Fibroblast of mammary gland (primary cell): Measurements from ENCODE around the gene ZNF12.
"Not testable (repeated sequence)": the region's sequence is repeated elsewhere in the genome, so short reads cannot be mapped to it uniquely, and the experiment has no call there.

Experiments used
- DNase-seq: peaks from one replicate; pipeline ENCODE4 v3.0.0-alpha.2; 2010; ENCODE audit warnings: low read depth
- H3K4me3 ChIP-seq: 2 replicates; pipeline ENCODE4 v1.5.1; 2011; ENCODE audit warnings: low read depth, mild to moderate bottlenecking, low read length, moderate library complexity; ENCODE audit not compliant: control insufficient read depth
- TF ChIP-seq, protein P1 (sequence below): conservative IDR thresholded peaks from 2 replicates; pipeline ENCODE4 v1.5.1; 2011; ENCODE audit warnings: low read depth, low read length, inconsistent platforms; ENCODE audit not compliant: control insufficient read depth, insufficient read depth

ZNF12 gene

DNA sequence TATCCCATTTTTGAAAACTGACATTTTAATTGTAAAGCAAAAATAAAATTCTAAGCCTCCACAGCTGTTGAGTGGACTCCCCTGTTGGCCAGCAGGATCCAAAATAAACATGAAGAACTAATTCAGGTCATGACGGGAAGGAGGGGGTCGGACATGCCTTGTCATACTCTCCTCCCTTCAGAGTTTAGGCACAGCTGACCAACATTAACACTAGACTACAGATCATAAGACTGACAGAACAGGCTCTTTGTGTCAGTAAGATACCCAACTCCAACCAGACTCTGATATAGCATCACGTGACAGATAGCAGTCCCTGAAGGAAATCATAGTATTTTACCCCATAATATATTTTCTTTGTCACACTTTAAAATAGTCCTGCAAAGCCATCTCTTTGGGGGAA, 20.9 kb upstream of the ZNF12 start:
- TF ChIP-seq, protein P1, sequence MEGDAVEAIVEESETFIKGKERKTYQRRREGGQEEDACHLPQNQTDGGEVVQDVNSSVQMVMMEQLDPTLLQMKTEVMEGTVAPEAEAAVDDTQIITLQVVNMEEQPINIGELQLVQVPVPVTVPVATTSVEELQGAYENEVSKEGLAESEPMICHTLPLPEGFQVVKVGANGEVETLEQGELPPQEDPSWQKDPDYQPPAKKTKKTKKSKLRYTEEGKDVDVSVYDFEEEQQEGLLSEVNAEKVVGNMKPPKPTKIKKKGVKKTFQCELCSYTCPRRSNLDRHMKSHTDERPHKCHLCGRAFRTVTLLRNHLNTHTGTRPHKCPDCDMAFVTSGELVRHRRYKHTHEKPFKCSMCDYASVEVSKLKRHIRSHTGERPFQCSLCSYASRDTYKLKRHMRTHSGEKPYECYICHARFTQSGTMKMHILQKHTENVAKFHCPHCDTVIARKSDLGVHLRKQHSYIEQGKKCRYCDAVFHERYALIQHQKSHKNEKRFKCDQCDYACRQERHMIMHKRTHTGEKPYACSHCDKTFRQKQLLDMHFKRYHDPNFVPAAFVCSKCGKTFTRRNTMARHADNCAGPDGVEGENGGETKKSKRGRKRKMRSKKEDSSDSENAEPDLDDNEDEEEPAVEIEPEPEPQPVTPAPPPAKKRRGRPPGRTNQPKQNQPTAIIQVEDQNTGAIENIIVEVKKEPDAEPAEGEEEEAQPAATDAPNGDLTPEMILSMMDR, result no peak
- no peak for DNase-seq
- no peak overlapping the region for H3K4me3 ChIP-seq

DNA sequence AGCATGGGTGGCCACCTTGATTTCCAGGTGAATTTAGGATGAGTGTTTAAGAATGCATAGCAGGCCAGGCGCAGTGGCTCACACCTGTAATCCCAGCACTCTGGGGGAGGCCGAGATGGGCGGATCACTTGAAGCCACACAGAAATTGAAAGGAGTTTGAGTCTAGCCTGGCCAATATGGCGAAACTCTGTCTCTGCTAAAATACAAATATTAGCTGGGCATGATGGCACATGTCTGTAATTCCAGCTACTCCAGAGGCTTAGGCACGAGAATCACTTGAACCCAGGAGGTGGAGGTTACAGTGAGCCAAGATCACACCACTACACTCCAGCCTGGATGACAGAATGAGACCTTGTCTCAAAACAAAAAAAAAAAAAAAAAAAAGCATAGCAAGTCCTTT, 19.6 kb upstream of the ZNF12 start:
- not testable (repeated sequence) for DNase-seq, H3K4me3 ChIP-seq

DNA sequence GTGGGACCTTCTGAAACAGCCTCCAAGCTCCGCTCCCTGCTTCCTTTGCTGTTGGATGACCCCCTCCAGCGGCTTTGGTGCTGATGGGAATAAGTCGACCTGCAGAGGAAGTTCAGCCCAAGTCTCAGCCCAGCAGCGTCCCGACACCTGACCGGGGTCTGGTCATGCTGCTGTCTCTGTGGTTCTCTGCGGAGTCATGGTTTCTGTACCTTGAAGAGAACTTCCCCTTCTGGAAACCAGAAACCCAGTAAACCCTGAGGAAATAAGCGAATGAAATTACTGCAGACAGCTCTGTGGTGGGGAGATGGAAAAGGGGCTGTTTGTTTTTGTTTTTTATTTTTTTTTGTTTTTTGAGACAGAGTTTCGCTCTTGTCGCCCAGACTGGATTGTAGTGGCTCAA, 18.3 kb upstream of the ZNF12 start:
- TF ChIP-seq, protein P1, result no peak

DNA sequence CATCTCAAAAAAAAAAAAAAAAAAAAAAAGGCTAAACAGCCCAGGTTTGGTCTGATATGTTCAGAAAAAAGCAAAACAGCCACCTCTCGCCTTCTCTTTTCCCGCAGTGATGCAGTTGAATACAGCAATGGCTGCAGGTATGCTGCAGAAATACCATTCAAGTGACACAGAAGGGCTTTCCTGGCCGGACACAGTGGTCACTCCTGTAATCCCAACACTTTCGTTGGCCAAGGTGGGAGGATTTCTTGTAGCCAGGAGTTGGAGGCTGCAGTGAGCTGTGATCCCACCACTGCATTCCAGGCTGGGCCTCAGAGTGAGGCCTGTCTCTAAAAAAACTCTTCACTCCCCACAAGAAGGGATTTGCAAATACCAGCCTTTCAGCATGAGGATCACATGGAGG, 17.6 kb upstream of the ZNF12 start:
- not testable (repeated sequence) for DNase-seq, H3K4me3 ChIP-seq

More for the DNA sequence above, 18.3 kb upstream of the ZNF12 start:
- H3K4me3 ChIP-seq, result no peak overlapping the region
- DNase-seq, result no peak

DNA sequence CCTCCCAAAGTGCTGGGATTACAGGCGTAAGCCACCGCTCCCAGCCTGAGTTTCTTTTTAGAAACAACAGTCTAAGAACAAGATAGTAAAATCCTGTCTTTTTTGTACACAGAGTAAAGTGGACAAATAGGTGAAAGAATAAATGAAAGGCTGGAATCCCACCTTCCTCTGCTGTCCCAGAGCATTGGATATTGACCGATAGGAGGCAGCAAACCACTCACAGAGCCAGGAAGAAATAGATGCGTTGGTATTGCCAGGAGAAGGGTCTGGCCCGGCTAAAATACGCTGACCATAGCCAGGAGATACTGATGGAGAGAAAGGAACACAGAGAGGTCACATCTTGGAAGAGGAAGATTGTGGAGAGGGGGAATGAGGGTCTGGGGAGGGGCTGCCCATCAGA, 11.4 kb upstream of the ZNF12 start:
- TF ChIP-seq, protein P1, result no peak
- DNase-seq, result no peak
- no peak overlapping the region for H3K4me3 ChIP-seq

DNA sequence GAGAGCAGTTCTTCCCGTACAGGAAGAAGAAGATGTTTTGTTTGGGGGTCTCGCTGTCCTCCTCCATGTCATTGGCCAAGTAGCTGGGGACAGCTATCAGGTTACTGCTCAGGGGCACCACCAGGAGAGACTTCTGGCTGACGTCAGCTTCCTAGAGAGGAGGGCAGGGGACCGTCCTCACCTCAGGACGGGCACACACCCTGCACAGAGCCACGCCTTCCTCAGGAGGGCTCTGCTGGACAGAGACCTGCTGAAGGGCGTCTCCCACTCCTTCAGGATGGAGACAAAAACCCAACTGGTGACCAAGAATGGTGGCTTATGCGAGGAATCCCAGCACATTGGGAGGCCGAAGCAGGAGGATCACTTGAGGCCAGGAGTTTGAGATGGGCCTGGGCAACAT, 9.2 kb upstream of the ZNF12 start:
- not testable (repeated sequence) for DNase-seq, H3K4me3 ChIP-seq

DNA sequence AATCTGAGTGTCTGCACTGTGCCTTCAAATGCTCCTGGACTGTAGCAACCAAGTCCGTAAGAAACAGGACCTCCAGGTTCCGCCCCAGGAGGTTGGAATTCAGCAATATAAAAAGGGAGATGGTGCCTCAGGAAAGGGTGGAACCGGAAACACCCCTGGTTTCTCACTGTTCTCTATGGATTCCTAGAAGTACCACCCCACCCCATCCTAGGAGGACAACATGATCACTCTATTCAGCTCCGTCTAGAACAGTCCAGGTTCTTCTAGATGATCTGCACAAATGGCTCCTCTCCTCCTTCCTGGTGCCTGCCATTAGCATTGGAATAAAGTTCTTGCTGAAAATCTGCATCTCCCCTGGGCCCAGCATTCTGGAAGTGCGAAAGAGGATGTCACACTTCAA, 7.6 kb upstream of the ZNF12 start:
- H3K4me3 ChIP-seq, result no peak overlapping the region
- TF ChIP-seq, protein P1, result no peak
- DNase-seq, result no peak

DNA sequence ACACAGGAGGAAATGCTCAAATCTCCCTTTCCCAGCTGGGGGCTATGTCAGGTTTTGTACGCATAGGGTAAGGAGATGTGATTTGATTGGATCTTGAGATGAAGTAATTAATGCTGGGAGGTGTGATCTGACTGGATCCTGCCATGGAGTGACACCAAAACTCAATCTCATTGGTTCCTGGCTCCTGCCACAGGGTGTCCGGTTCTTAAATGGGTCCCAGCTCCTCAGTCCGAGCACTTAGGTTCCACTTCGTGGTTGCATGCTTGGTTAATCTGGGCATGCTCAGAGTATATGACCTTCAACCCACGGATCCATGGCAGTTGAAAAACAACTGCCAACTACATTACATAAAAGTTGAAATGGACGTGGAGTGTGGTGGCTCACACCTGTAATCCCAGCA, 3.1 kb upstream of the ZNF12 start:
- H3K4me3 ChIP-seq, result no peak overlapping the region
- no peak for DNase-seq
- TF ChIP-seq, protein P1, result no peak

DNA sequence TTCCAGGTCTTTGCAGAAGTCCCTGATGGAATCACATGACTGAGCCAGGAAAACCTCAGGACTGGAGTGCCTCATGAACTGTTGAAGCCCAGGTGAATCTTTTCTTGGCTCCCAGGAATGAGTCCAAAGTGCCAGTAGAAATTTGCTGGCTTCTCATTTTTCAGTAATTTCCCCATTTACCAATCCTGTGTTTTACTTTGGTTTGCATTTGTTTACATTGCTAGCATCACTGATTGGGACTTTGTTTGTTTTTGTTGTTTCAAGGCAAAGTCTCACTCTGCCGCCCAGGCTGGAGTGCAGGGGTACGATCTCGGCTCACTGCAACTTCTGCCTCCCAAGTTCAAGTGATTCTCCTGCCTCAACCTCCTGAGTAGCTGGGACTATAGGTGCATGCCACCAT, 1.6 kb upstream of the ZNF12 start:
- TF ChIP-seq, protein P1, result no peak
- H3K4me3 ChIP-seq, result no peak overlapping the region
- DNase-seq, result no peak
